Lower leg skin (tissue), 3 donors: ENCODE measurements around the gene CNTLN.

Source experiments
- CTCF ChIP-seq, 3 donors: fragments of 450-650 bp; IDR thresholded peaks; one replicate each; pipeline ENCODE4 v1.5.1; 2016; ENCODE audit warnings: antibody characterized with exemption in 3 of 3, mild to moderate bottlenecking in 3 of 3, moderate library complexity in 2 of 3
- POLR2A ChIP-seq, 2 donors: fragments of 450-650 bp; IDR thresholded peaks; one replicate each; pipeline ENCODE4 v1.6.1; 2016 to 2017; ENCODE audit warnings: antibody characterized with exemption in 2 of 2, mild to moderate bottlenecking in 1 of 2, moderate library complexity in 1 of 2

- TF ChIP-seq CTCF (IDR thresholded peaks at IDR 0.05) (no peak), POLR2A (IDR thresholded peaks at IDR 0.05) (no peak)
Measured at GRCh38 chr9:17185481-17186029, 50.7 kb downstream of the CNTLN start.
